Uterus (tissue), 4 donors: ENCODE results near the gene MEF2C. TPM values are rescaled to one million over a fixed set of nuclear protein-coding genes. Genes with fewer than 3 reads are reported as not detected.

Experiments used
- DNase-seq, 2 donors: peaks; one replicate each; pipeline ENCODE4 v3.0.0-alpha.2; 2019 to 2020
- H3K27ac ChIP-seq, 2 donors: fragments of 200-600 bp; sonication (generic); 1 replicate in 1 of 2; 2 replicates in 1 of 2; pipeline ENCODE4 v1.5.1; 2016 to 2018
- H3K27me3 ChIP-seq, 2 donors: fragments of 200-600 bp; sonication (generic); one replicate each; pipeline ENCODE4 v1.5.1; 2018 to 2019; ENCODE audit warnings: control low read depth in 1 of 2
- H3K36me3 ChIP-seq, 2 donors: fragments of 200-600 bp; sonication (generic); one replicate each; pipeline ENCODE4 v1.5.1; 2019; ENCODE audit warnings: control low read depth in 1 of 2
- H3K4me1 ChIP-seq, 2 donors: fragments of 200-600 bp; sonication (generic); one replicate each; pipeline ENCODE4 v1.5.1; 2018 to 2019; ENCODE audit warnings: control low read depth in 1 of 2
- H3K4me3 ChIP-seq, 2 donors: fragments of 200-600 bp; sonication (generic); 1 replicate in 1 of 2; 2 replicates in 1 of 2; pipeline ENCODE4 v1.5.1; 2018 to 2019; ENCODE audit warnings: mild to moderate bottlenecking in 1 of 2
- H3K9me3 ChIP-seq, 2 donors: fragments of 200-600 bp; sonication (generic); one replicate each; pipeline ENCODE4 v1.5.1; 2019; ENCODE audit warnings: control low read depth in 1 of 2
- CTCF ChIP-seq, 4 experiments: fragments of 200-600 bp in 2 of 4; fragments of 450-650 bp in 2 of 4; sonication (generic) in 2 of 4; IDR thresholded peaks; one replicate each; pipeline ENCODE4 v1.5.1; 2016 to 2019; ENCODE audit warnings: antibody characterized with exemption in 4 of 4, mild to moderate bottlenecking in 2 of 4, moderate library complexity in 1 of 4
- POLR2A ChIP-seq, 2 donors: fragments of 450-650 bp; IDR thresholded peaks; one replicate each; pipeline ENCODE4 v1.6.1; 2016; ENCODE audit warnings: antibody characterized with exemption in 2 of 2, mild to moderate bottlenecking in 1 of 2, moderate library complexity in 1 of 2
- intact Hi-C: fragments of 100-400 bp; cut with DNase I; formaldehyde crosslinking; loops from one replicate; pipeline ENCODE4 v1.15.1; 2023; ENCODE audit warnings: low total_unique reads
- total RNA-seq, 4 donors: library from RNA; depleted of rRNA in 3 of 4; stranded (reverse); fragments of >200 nt in 3 of 4; gene quantifications; one replicate each; pipeline versions ENCODE4 v1.1.0 to v1.2.4, GENCODE V29; 2014 to 2023
- donor health status: DM: yes; HTN: yes; CAD: no.

The MEF2C gene
- total RNA-seq, 4 donors from 2014 or later, result 30.3 to 134 (median 70.3) TPM

GRCh38 chr5:88889189-88890069 is 6.4 kb upstream of the MEF2C start:
- peak; percentile 73 to 77 for DNase-seq
- Histone ChIP-seq H3K36me3 (no peaks in the 10 kb centered on the region), H3K9me3 (no peaks in the 10 kb centered on the region), H3K4me1 (no peaks in the 10 kb centered on the region), H3K27ac (peak overlapping the region; percentile 93 to 97), H3K27me3 (no peaks in the 10 kb centered on the region), H3K4me3 (peak overlapping the region; percentile 53 to 65)
- TF ChIP-seq POLR2A (IDR thresholded peaks at IDR 0.05) (peak; percentile 47 to 58), CTCF (IDR thresholded peaks at IDR 0.05) (no peak)
- intact Hi-C loops, result no loop called here

GRCh38 chr5:88888848-88889188 is 5.8 kb upstream of the MEF2C start:
- intact Hi-C loops, result no loop called here
- H3K36me3 ChIP-seq, result no peaks in the 10 kb centered on the region
- H3K9me3 ChIP-seq, result no peaks in the 10 kb centered on the region
- peak overlapping the region; percentile 53 to 65 for H3K4me3 ChIP-seq
- H3K4me1 ChIP-seq, result no peaks in the 10 kb centered on the region
- peak overlapping the region; percentile 93 to 97 for H3K27ac ChIP-seq
- no peak for DNase-seq
- H3K27me3 ChIP-seq, result no peaks in the 10 kb centered on the region
- TF ChIP-seq POLR2A (IDR thresholded peaks at IDR 0.05), result no peak
- no peak for TF ChIP-seq CTCF (IDR thresholded peaks at IDR 0.05)

- no peaks in the 10 kb centered on the region for H3K4me1 ChIP-seq
Observed at GRCh38 chr5:88888291-88888690, 5.3 kb upstream of the MEF2C start.

GRCh38 chr5:88887342-88887741 is 4.4 kb upstream of the MEF2C start:
- intact Hi-C loops, result no loop called here
- H3K9me3 ChIP-seq, result no peaks in the 10 kb centered on the region
- H3K27me3 ChIP-seq, result no peaks in the 10 kb centered on the region
- H3K4me3 ChIP-seq, result no peak overlapping the region
- H3K36me3 ChIP-seq, result no peaks in the 10 kb centered on the region
- H3K27ac ChIP-seq, result peak overlapping the region; percentile 93 to 97
- no peak for TF ChIP-seq CTCF (IDR thresholded peaks at IDR 0.05)
- TF ChIP-seq POLR2A (IDR thresholded peaks at IDR 0.05), result no peak
- DNase-seq, result no peak
- H3K4me1 ChIP-seq, result no peaks in the 10 kb centered on the region

More at GRCh38 chr5:88888291-88888690, 5.3 kb upstream of the MEF2C start:
- no peak for DNase-seq
- no peak for TF ChIP-seq CTCF (IDR thresholded peaks at IDR 0.05)
- TF ChIP-seq POLR2A (IDR thresholded peaks at IDR 0.05), result no peak
- intact Hi-C loops, result no loop called here
- Histone ChIP-seq H3K36me3 (no peaks in the 10 kb centered on the region), H3K27me3 (no peaks in the 10 kb centered on the region), H3K4me3 (peak overlapping the region; percentile 53 to 65), H3K9me3 (no peaks in the 10 kb centered on the region), H3K27ac (peak overlapping the region; percentile 93 to 97)

- no peak for DNase-seq
- Histone ChIP-seq H3K4me1 (no peaks in the 10 kb centered on the region), H3K4me3 (peak overlapping the region; percentile 20 to 21), H3K27ac (peak overlapping the region; percentile 93 to 97), H3K9me3 (no peaks in the 10 kb centered on the region), H3K36me3 (no peaks in the 10 kb centered on the region), H3K27me3 (no peaks in the 10 kb centered on the region)
- no peak for TF ChIP-seq POLR2A (IDR thresholded peaks at IDR 0.05)
- TF ChIP-seq CTCF (IDR thresholded peaks at IDR 0.05), result no peak
- intact Hi-C loops, result no loop called here
Observed at GRCh38 chr5:88886746-88887341, 3.9 kb upstream of the MEF2C start.
